ENCODE results near the gene CNTN4. TPM values are rescaled to one million over a fixed set of nuclear protein-coding genes. Genes with fewer than 3 reads are reported as not detected.
"Not testable (repeated sequence)": the region's sequence is repeated elsewhere in the genome, so short reads cannot be mapped to it uniquely, and the experiment has no call there.

CNTN4 gene
- total RNA-seq, 1 donor from 2014 or later = 0.12 TPM

DNA sequence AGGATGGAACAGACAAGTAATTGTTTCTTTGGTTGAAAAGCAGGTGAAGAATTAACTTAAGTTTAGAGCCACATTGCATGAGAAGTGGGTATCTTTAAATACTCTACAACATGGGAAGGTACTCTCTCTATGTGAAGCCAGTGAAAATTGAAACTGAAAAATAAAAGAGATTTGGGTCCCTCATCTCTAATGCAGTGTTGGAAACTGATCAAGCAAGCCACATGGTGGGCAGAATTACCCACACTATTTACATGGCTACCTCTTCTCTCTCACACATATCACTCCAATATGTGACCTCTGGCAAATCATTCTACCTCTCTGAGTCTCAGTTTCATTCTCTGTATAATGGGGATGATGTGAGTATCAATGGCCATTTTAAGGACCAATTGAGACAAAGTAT lies 672.5 kb downstream of the CNTN4 start:
- no peak for DNase-seq (ENCODE audit: extremely low read depth, low read depth, low spot score)

DNA sequence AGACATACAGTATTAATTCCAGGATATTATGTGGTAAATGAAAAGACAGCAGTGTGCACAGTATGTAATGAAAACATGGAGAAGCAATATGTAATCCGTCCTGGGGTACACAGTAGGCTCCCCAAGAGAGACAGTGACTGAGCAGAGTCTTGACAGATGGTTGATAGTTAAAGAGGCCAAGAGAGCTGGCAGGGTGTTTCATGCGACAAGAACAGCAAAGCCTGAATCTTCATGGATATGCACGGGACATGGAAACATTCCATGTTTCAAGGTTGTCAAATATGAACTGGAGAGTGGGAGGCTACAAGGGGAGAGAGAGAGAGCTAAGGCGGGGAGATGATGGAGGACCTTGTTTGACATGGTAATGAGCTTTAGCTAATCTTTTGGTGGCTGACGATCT lies 673.1 kb downstream of the CNTN4 start:
- no peak for DNase-seq (ENCODE audit: extremely low read depth, low read depth, low spot score)

DNA sequence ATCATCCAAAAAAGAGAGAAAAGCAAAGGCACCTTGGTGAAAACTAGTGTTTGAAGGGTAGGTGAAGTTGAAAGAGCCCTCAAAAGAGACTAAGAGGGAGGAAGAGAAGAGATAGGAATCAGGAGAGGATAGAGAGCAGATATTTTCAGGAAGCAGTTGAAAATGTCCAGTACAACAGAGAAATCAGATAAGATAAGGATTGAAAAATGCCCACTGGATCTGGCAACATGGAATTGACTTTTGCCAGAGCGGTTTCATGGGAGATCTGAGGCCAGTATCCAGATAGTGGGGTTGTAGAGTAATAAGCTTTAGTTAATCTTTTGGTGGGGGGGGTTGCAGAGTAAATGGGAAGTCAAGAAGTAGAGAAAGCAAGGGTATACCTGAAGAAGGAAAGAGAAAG lies 674.1 kb downstream of the CNTN4 start:
- no peak for DNase-seq (ENCODE audit: extremely low read depth, low read depth, low spot score)

DNA sequence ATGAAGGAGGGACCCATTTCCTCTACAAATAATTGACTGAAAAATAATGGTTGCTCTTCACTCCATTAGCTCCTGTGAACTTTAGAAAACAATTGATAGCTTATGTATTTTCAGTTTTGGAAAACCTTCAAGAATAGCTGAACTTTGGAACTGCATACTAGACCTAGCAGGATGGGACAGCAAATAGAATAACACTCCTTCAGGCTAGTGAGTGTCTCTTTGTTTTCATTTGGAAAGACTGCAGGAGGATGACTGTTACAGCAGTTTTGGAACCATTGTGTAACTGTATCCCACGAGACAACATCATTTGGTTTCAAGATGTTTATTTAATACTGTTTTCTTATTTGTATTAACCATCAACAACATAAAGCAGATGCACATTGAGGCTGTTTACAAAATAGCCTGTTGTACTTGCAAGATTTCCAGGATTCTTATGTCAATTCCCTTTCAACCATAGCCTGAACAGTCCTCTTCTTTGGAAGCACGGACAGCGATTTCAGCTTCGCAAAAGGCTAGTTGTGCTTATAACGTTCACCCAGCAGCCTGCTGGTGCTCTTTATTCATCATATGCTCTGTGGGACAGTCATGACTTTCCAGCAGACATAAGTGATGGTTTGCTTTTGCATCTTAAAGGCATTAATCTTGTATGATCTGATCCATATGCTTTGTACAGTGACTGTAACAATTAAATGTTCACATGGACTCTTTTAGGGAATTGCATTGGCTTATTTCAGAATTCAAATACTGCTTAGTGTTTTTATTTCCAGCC lies 676.0 kb downstream of the CNTN4 start:
- no peak for DNase-seq (ENCODE audit: extremely low read depth, low read depth, low spot score)

DNA sequence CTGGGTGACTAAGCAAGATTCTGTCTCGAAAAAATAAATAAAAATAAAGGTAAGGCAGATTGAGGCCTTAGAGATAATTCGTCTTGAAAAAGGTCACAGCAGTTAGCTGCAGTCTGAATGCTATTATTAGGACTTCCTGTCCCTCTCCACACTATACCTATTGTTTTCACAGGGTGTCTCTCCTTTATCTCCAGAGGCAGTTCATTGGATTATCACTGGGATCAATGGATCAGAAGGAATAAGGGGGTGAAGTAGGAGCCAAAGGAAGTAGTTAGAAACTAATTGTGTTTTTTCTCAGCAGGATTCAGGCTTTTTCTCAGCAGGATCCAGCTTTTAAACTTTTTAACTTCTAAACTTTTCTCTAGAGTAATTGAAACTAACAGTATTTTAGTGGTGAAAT lies 684.6 kb downstream of the CNTN4 start:
- DNase-seq (ENCODE audit: extremely low read depth, low read depth, low spot score) = no peak

DNA sequence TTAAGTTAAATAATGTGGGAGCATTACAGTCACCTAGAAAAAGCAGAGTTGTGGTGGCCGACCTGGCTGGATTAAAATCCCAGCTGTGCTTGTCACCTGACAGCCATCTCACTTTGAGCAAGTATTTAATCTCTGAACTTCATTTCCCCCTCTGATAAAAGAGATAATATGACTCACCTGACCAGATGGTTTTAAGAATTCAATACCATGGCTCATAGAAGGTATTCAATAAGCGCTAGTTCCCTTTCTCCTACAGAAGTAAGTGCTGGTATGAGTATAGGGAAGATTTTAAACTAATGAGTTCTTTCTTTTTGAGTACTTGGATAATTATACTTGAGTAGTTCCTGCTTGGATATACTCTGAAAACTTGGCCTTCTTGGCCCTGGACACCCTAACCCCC lies 686.0 kb downstream of the CNTN4 start:
- no peak for DNase-seq (ENCODE audit: extremely low read depth, low read depth, low spot score)

DNA sequence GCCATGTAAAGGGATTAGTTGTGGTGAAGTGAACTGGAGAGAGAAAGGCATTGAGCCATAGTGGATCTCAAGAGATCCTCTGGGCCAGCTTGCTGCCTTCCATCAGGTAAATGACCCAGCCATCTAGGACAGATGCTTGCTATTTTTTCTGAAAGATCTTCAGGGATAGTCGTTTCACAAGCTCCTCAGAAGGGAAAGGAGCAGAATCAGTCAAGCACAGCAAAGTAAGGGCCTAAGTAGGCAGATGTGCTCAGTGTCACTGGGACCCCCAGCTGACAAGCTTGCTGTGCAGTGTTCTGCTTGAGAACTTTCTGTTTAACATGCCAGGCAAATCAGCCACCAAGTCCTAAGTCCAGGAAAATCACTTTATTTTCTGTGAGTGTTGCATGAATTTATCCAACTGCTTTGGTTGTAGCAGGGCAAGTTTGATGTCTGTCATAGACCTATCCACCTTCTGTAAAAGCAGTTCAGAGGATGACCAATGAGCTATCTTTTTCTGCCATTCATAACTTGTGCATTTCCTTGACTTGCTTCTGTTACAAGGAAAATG lies 691.7 kb downstream of the CNTN4 start:
- DNase-seq (ENCODE audit: extremely low read depth, low read depth, low spot score) = no peak

DNA sequence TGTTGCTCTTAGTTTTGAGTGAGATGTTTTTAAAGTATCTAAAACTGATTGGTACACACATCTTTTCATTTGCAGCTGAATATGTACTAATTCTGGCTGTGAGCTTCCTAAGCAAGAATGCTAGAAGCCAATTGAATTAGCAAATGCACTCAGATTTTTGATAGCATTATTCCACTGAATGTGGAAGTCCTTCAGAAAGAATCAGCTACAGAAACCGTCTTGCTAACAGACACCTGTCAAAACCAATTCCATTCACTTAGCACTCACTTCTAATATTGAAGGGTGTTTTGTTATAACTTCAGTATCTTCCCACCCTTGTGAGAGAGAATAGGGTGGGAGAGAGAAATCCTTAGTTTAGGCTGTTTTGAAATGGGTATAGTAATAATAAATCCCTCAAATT lies 693.8 kb downstream of the CNTN4 start:
- DNase-seq (ENCODE audit: extremely low read depth, low read depth, low spot score) = no peak

DNA sequence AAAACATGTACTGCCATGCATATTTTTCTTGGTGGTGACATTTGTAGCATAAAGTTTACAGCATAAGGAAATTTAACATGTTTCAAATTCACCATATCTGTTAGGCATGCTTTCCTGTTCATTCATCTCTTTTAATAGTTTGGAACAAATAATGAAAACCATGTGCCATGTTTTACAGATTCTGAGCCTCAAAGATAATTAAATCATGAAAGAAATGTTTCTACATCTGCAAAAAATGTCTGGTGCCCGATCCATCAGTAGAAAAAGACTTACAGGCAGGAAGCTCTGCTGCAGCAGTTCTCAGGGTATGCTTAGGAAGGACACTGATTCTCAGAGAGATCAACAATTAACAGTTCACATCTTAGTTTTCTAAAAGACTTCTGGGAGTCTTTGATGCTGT lies 695.3 kb downstream of the CNTN4 start:
- no peak for DNase-seq (ENCODE audit: extremely low read depth, low read depth, low spot score)

DNA sequence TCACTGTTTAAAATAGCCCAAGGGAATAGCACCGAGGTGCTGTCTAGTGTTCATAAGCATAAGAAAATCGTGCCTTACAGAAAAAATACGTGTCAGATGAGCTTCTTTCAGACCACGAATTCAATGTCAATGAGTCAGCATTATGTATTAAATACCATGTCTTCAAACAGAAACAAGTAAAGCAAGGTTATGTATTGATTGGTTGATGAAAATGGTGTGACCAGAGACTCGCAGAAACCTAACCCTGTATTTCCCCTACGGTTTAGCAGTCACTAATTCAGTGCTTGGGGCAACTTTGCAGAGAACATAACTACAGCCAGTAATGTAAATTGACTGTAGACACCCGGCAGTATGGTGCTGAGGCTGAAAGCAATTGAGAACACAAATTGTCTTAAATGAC lies 703.8 kb downstream of the CNTN4 start:
- DNase-seq (ENCODE audit: extremely low read depth, low read depth, low spot score) = no peak

DNA sequence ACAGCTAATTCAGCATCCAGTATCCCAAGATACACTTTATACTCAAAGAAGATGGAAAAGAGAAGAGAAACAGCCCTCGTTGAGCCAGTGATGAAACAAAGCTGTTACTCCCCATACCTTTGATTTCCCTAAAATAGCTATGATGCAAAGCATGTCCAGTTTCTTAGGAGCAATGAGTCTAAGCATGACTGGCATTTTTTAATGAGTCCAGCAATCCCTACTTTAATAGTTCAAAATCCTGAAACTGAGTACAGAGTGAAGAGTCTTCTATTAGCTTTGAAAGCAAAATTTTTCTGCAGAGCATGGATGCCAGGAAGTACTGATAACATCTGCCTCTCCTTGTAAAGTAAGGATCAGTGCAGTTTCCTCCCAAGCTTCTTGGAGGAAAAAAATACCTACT lies 708.8 kb downstream of the CNTN4 start:
- no peak for DNase-seq (ENCODE audit: extremely low read depth, low read depth, low spot score)

DNA sequence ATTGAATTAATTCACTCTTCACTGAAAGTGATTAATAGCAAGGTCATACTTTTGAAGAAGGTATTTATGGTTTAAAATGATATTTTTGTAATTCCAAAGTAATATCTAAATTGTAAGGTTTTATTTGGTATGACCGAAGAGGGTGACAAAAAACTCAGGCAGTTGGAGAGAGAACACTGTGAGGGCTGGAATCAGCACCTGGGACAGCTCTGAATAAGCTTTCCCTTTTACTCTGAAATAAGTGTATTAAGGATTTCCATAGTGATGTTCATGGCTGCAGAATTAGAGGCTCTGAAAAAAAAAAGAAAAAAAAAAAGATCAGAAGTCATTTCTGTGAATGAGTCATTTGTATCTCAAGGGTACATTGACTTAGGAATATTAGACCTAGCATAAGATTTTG lies 712.1 kb downstream of the CNTN4 start:
- no peak for DNase-seq (ENCODE audit: extremely low read depth, low read depth, low spot score)

DNA sequence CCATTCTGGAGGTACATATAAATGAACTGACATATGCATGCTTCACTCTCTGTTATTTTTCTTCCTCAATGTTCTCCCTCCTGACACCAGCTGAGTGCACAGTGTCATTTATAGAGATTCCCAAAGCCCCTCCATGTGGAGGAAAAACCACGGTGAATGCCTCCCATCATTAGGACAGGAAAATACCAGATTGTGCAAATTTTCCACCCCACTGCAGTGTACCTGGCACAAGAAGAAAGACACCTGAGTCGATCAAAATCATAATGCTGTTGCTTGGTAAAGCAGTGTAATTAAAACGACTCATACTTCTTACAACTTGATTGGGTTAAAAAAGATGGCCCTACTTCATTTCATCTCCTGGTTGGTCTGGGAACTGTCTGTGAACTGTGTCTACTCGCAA lies 720.9 kb downstream of the CNTN4 start:
- no peak for DNase-seq (ENCODE audit: extremely low read depth, low read depth, low spot score)

DNA sequence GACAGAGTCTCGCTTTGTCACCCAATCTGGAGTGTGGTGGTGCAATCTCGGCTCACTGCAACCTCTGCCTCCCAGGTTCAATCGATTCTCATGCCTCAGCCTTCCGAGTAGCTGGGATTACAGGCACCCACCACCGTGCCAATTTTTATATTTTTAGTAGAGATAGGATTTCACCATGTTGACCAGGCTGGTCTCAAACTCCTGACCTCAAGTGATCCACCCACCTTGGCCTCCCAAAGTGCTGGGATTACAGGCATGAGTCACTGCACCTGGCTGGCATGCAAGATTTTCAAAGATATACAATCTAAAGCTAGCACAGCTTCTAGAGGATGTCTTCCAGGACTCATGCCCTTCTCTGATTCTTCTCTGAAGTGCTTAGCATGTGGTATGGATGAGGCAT lies 722.3 kb downstream of the CNTN4 start:
- not testable (repeated sequence) for DNase-seq (ENCODE audit: extremely low read depth, low read depth, low spot score)

DNA sequence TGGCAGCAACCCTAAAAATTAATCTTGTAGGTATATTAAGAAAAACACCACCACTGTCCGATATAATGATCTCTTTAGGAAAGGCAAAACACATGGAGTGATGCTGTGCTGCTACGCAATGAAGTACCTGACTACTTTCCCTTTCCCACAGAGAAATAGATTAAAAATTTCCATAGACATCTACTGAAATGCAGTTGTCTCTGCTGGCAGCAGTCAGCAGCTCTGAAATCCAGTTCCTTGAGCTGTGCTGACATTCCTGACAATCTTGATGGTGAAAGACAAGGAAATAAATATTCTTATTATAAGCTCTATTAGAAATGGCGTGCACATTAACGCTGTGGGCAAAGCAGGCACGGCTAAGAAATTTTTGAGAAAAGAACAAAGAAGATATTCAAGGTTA lies 723.9 kb downstream of the CNTN4 start:
- DNase-seq (ENCODE audit: extremely low read depth, low read depth, low spot score) = no peak

DNA sequence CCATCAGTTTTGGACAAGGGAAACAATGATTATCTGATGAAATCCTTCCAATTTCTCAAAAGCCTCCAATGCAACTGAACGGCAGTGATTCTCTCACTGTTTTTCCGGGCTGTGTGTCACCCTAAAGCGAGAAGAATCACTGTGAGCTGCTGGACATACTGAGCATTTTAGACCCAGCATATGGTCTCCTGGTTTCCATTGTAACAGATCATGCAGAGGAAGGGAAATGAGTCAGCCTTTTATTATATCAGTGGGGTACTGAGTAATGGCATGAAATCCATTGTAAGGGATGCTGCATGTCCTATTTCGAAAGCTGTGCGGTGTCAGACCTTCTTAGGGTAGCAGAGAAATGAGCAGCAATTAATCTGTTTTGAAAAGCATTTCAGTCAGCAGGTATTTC lies 724.4 kb downstream of the CNTN4 start:
- DNase-seq (ENCODE audit: extremely low read depth, low read depth, low spot score) = no peak

DNA sequence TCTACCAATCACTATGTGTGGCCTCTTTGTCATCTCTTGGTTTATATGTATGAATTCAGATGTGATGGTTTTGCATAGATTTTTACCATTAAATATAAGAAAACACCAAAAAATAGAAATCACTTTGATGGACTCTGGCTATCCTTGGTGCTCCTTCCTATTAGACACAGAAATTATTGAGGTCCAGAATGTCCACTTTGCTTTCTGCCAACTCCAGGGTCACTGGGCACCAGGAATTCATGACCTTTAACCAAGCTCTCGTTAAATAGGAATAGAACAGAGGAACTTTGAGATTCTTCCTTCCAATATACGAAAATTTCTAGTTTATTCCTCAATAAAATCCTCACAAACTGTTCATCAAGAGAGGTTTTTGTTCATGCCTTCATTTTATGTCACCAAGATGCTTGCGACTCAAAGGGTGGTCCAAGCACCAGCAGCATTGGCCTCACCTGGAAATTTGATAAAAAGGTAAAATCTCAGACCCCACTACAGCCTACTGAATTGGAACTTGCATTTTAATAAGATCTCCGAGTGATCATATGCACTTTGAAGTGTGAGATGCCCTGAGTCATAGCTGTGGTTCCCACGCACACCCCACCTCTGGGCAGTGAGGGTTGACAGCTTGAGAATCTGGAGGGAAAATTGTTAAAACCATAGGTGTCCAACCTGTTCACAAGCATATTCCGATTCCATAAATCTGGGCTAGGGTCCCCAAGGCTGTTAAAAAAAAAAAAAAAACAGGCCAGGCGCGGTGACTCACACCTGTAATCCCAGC lies 725.0 kb downstream of the CNTN4 start:
- DNase-seq (ENCODE audit: extremely low read depth, low read depth, low spot score) = no peak

DNA sequence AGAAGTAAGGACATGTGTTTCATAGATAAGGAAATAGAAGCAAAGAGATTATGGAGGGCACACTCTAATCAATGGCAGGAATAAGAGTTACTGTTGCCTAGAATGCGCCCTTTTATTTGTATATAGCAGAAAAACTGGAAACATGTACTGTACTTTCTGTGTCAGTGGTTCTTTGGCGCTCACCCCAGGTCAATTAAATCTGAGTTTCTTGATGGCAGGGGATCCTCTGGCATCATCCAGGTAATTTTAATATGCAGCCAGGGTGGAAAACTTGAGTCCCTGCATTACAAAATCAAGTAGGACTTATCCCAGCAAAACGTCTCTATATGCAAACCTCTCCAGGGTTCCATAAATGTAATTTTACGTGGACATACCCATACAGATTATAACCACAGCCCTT lies 727.4 kb downstream of the CNTN4 start:
- no peak for DNase-seq (ENCODE audit: extremely low read depth, low read depth, low spot score)

DNA sequence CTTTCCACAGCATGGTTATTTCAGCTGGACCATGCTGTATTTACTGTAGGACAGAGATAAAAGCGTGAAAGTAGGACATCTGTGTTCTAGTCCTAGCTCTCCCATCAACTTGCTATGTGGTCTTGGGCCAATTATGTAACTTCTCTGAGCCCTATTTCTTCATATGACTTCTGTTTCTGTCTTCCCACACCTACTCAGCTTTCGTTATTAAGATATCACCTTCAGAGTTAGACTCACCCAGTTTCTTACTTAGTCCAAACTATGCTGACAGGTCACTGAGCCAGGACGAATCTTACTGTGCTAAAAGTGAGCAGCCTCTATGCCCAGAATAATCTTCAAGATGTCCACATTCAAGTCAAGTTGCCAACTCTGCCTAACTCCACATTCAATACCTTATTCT lies 727.8 kb downstream of the CNTN4 start:
- no peak for DNase-seq (ENCODE audit: extremely low read depth, low read depth, low spot score)

DNA sequence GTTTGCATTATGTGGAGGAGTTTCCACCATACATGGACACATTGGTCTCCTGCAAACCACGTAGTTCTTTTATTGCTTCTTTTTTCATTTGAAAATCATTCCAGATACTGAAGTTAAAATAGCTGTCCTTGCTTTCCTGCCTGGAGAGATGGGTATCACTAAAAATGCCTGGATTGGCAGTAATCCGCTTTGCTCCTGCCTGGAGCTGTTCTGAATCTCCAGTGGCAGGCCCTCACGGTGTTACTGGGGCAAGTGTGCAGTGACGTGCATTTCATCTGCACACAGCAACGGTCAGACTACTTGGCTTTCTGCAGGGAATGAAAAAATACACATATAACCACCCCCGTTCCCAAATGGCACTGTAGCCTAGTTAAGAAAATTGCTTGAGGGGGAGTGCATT lies 738.6 kb downstream of the CNTN4 start:
- DNase-seq (ENCODE audit: extremely low read depth, low read depth, low spot score) = no peak

DNA sequence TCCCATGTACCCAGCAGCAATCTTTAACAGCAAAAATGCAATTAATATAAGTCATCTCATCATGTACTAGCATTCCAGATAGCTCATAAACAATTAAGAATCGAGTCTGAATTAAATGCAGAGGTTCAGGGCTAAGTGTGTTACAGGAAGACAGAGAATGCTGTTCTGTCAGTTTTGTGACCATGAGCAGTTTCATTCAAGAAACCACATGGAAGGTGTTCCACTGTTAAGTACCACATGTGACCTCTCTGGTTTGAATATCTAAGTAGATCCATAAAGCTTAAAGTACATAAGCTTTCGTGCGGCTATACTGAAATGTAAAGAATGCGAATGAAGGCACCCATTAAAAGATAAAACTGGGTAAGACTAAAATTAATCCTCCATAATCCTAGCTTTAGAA lies 739.2 kb downstream of the CNTN4 start:
- DNase-seq (ENCODE audit: extremely low read depth, low read depth, low spot score) = no peak

DNA sequence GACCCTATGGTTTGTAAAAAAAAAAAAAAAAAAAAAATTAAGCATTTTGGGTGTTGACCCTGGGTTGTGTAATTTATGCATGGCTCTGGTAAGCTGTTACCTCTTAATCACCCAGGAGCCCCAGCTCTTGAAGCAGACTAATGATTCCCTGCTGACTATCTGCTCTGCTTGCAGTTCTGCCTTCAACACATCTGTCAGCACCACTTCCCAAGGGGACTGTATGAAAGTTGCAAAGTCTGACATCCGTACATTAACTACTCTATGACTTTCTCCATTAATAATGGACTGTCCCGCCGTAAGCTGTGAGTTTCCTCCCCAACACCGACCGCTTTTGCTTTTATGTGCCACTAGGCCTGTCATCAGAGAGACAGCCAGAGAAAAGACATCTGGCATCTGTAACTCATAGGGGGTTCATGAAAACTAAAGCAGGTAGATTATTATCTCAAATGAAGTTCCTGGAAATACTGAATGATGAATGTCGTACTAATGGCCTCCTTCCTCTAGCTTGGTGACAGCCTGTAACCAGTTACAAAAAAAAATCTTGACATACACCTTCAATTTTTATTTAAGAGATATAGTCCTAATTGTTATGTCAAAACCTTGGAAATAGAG lies 740.0 kb downstream of the CNTN4 start:
- no peak for DNase-seq (ENCODE audit: extremely low read depth, low read depth, low spot score)

Measured in glomerular endothelial cell (primary cell).